Muscle of back (tissue), 11 donors: ENCODE results near the gene ANAPC1. TPM values are rescaled to one million over a fixed set of nuclear protein-coding genes. Genes with fewer than 3 reads are reported as not detected.
"Not testable (repeated sequence)": the region's sequence is repeated elsewhere in the genome, so short reads cannot be mapped to it uniquely, and the experiment has no call there.

Source experiments
- DNase-seq, 3 donors: peaks; one replicate each; pipeline versions ENCODE4 v3.0.0 to v3.0.0-alpha.2; 2013
- polyA plus RNA-seq, 10 donors: library from polyadenylated mRNA; unstranded; fragments of 120-200 nt; gene quantifications; one replicate each; pipeline ENCODE4 v1.2.1, GENCODE V29; 2013; ENCODE audit not compliant: insufficient read length in 10 of 10

The ANAPC1 gene
- polyA plus RNA-seq, 10 donors: 13.6 to 23.6 (median 19.8) TPM

DNA sequence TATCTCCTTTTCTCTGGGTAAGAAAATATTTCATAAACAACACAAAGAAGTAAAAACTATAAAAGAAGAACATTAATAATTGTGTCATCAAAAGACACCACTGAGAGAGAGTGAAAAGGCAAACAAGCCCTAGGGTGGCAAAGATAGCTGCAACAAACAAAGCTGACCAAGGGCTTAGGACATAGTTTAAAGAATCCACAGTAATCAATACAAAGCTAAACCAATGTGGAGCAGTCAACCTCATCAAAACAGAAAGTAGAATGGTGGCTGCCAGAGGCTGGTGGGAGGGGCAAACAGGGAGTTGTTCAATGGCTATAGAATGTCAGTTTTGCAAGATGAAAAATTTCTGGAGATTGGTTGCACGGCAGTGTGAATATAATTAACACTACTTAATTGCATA, 93.4 kb downstream of the ANAPC1 start:
- not testable (repeated sequence) for DNase-seq

DNA sequence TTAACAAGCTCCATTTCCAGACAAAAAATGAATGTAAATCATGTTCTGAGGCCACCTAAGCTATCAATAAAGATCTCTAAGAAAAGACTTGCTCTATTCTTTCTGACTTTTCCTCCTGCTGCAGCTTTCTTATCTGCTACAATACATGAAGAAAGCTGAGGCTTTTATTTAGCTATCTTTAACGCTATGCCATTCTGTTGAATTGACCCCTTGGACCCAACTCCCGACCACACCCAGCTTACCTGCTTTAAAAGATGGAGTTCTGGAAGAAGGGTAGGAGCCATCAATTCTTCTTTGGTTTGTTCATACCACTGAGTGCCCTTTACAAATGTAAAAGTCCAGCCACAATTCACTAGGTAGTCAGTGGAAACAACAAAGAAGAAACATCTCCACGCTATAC, 99.9 kb downstream of the ANAPC1 start:
- not testable (repeated sequence) for DNase-seq

- DNase-seq: not testable (repeated sequence)
These were observed 101.8 kb downstream of the ANAPC1 start for GRCh38 chr2:111782195-111782594.

- not testable (repeated sequence) for DNase-seq
These were observed 102.4 kb downstream of the ANAPC1 start for GRCh38 chr2:111781443-111782094.

DNA sequence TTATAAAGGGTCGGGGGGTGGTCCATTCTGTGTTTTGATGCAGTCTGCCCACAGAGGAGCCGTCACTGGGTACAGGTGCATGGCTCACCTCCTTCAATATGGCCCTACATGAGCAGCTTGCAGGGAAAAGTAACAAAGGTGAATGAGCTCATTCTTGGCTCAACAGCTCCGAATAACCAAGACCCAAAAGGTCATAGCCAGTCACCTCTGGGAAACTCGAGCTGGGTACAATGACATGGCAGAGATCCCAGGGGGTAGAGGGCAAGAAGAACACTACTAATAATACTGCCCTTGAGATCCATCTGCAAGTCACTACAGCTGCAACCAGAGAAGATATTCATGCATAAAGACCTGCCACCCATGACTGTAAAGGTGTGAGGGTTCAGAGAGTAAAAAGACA, 106.8 kb downstream of the ANAPC1 start:
- DNase-seq: not testable (repeated sequence)

- not testable (repeated sequence) for DNase-seq
These were observed 107.7 kb downstream of the ANAPC1 start for GRCh38 chr2:111776296-111776695.

- not testable (repeated sequence) for DNase-seq
These were observed 111.8 kb downstream of the ANAPC1 start for GRCh38 chr2:111772180-111772579.

- not testable (repeated sequence) for DNase-seq
These were observed 112.9 kb downstream of the ANAPC1 start for GRCh38 chr2:111770916-111771658.

- not testable (repeated sequence) for DNase-seq
These were observed 115.5 kb downstream of the ANAPC1 start for GRCh38 chr2:111768266-111769190.

- not testable (repeated sequence) for DNase-seq
These were observed 116.9 kb downstream of the ANAPC1 start for GRCh38 chr2:111767087-111767486.

- not testable (repeated sequence) for DNase-seq
These were observed 117.7 kb downstream of the ANAPC1 start for GRCh38 chr2:111766295-111766694.

GRCh38 chr2:111764151-111764550, 119.8 kb downstream of the ANAPC1 start:
- DNase-seq: not testable (repeated sequence)

GRCh38 chr2:111760697-111761284, 123.2 kb downstream of the ANAPC1 start:
- DNase-seq: not testable (repeated sequence)

DNA sequence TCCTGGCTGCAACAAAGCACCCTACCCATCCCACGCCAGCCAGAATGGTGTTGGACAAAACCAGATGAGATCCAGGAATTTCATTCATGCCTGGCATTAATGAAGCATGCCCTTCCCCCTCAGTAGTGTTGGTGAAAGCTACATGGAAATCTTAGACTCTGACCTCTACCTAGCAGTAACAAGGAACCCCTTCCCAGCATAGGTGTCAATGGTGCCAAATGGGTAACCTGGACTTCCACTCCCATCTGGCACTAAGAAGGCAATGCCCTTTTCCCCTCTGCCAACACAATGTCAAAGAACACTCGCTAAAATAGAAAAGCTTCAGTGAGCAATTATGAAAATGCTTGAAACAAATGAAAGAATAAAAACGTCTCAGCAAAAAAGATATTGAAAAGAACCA, 131.5 kb downstream of the ANAPC1 start:
- not testable (repeated sequence) for DNase-seq

DNA sequence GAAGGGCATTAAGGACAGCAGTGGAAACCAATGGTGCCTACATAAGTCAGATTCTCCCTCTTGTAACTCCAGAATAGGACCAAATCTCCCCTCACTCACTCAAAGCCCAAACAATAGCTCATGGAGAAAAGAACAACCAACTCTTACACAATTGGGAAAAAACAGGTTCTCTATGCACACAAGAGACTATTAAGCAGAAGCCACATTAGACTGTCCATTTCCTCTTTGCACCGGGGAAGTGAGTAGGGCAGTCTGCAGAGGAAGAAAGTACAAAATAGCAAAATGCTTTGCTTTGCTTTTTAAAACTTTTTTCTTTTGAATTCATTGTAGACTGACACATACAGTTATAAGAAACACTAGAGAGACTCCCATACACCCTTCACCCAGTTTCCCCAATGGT, 133.4 kb downstream of the ANAPC1 start:
- not testable (repeated sequence) for DNase-seq

DNA sequence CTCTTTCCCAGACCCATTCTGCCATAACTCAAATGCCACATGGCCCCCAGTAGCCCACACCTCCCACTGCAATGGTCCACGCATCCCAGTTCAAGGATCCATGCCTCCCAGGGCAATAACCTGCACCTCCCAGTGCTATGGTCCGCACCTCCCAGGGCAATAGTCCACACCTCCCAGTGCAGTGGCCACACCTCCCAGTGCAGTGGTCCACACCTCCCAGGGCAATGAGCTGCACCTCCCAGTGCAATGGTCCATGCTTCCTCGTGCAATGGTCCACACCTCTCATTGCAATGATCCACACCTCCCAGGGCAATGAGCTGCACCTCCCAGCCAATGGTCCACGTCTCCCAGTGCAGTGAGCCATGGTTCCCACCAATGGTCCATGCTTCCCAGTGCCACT, 135.6 kb downstream of the ANAPC1 start:
- not testable (repeated sequence) for DNase-seq

DNA sequence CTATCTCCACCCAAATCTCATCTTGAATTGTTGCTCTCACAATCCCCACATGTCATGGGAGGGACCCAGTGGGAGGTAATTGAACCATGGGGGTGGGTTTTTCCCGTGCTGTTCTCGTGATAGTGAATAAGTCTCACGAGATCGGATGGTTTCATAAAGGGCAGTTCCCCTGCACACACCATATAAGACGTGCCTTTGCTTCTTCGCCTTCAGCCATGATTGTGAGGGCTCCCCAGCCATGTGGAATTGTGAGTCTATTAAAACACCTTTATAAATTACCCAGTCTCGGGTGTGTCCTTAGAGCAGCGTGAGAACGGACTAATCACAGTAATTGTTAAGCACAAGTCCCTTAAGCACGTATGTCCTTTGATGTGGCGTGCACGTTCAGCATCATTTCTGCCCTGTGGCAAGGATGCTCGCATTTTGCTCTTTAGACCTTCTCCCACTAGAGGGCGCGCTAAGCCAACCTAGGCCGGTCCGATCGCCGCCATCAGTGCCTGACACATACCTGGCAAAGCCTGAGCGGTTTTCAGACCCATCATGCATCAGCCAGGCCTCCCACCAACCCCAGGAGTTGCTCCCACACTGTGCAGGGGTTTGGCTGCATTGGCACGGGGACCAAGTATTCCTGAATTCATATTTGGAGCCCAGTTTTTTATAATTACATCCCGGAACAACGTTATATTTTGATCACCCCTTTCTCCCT, 136.4 kb downstream of the ANAPC1 start:
- DNase-seq: not testable (repeated sequence)

- DNase-seq: not testable (repeated sequence)
These were observed 139.2 kb downstream of the ANAPC1 start for GRCh38 chr2:111744751-111745150.

GRCh38 chr2:111741517-111741916, 142.5 kb downstream of the ANAPC1 start:
- not testable (repeated sequence) for DNase-seq

DNA sequence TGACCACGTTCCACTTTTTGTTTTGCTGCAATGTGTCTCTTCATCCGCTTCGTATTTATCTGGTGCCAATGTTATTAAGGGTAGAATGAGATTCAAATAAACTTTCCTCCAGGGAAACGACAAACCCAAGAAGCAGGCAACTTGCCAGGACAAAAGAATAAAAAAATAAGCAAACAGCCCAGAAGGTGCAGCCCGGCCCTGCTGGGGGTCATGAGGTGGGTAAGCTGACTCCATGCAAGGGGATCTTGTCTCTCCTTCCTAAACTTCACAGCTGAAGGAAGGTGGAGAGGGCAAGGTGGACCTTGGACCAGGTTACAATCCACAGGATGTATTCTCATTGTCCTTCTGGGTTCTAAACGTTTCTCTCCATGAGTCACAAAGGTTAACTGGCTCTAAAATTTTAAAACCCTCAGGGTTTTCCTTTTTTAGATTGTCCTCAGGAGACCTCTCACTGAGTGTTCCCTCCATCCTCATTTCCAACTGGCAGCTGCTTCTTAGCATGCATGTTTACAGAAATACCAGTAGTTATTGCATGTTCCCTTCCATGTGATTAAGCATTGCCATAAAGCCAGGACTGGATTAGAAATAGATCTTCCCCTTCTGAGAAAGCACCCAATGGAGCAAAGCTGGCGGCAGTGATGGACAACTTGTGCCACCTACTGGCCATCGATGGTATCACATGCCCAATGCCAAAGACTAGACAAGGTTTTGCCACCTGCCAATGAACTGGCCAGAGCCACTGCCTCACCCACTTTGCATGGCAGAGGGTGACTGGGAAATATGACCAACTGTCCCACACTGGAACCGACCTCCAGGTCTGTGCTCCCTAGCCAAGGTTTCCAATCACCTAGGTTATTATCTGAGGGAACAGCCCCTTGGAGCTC, 147.9 kb downstream of the ANAPC1 start:
- peak in 1 of 3 donors; percentile 51 for DNase-seq
